SK-N-DZ (cell line): ENCODE measurements around the gene ARHGAP9.
"Not testable (repeated sequence)": the region's sequence is repeated elsewhere in the genome, so short reads cannot be mapped to it uniquely, and the experiment has no call there.

Source experiments
- DNase-seq: peaks from one replicate; pipeline ENCODE4 v3.0.0-alpha.2; 2015; ENCODE audit warnings: low spot score

Gene ARHGAP9

GRCh38 chr12:57517718-57518117, 38.1 kb upstream of the ARHGAP9 start:
- DNase-seq: not testable (repeated sequence)

GRCh38 chr12:57517187-57517586, 37.5 kb upstream of the ARHGAP9 start:
- no peak for DNase-seq

GRCh38 chr12:57516617-57517153, 37.0 kb upstream of the ARHGAP9 start:
- DNase-seq: no peak

GRCh38 chr12:57515934-57516541, 36.4 kb upstream of the ARHGAP9 start:
- DNase-seq: no peak

- no peak for DNase-seq
Observed at GRCh38 chr12:57515408-57515933, 35.8 kb upstream of the ARHGAP9 start.

- DNase-seq: no peak
Observed at GRCh38 chr12:57514720-57515407, 35.2 kb upstream of the ARHGAP9 start.

- not testable (repeated sequence) for DNase-seq
Observed at GRCh38 chr12:57514246-57514645, 34.6 kb upstream of the ARHGAP9 start.

- not testable (repeated sequence) for DNase-seq
Observed at GRCh38 chr12:57513677-57514076, 34.0 kb upstream of the ARHGAP9 start.

- DNase-seq: no peak
Observed at GRCh38 chr12:57513266-57513665, 33.6 kb upstream of the ARHGAP9 start.

GRCh38 chr12:57512665-57513064, 33.0 kb upstream of the ARHGAP9 start:
- no peak for DNase-seq

GRCh38 chr12:57511588-57512325, 32.1 kb upstream of the ARHGAP9 start:
- no peak for DNase-seq

GRCh38 chr12:57511161-57511560, 31.5 kb upstream of the ARHGAP9 start:
- no peak for DNase-seq

- not testable (repeated sequence) for DNase-seq
Observed at GRCh38 chr12:57507796-57508195, 28.1 kb upstream of the ARHGAP9 start.

GRCh38 chr12:57506541-57506940, 26.9 kb upstream of the ARHGAP9 start:
- not testable (repeated sequence) for DNase-seq

GRCh38 chr12:57502311-57502969, 22.8 kb upstream of the ARHGAP9 start:
- not testable (repeated sequence) for DNase-seq

GRCh38 chr12:57500213-57500612, 20.5 kb upstream of the ARHGAP9 start:
- DNase-seq: no peak

GRCh38 chr12:57498571-57498970, 18.9 kb upstream of the ARHGAP9 start:
- no peak for DNase-seq

GRCh38 chr12:57498132-57498502, 18.5 kb upstream of the ARHGAP9 start:
- DNase-seq: no peak

GRCh38 chr12:57497223-57498131, 17.8 kb upstream of the ARHGAP9 start:
- no peak for DNase-seq

- DNase-seq: no peak
Observed at GRCh38 chr12:57496822-57497221, 17.2 kb upstream of the ARHGAP9 start.
